ENCODE measurements around the gene LAMC2.

The LAMC2 gene

DNA sequence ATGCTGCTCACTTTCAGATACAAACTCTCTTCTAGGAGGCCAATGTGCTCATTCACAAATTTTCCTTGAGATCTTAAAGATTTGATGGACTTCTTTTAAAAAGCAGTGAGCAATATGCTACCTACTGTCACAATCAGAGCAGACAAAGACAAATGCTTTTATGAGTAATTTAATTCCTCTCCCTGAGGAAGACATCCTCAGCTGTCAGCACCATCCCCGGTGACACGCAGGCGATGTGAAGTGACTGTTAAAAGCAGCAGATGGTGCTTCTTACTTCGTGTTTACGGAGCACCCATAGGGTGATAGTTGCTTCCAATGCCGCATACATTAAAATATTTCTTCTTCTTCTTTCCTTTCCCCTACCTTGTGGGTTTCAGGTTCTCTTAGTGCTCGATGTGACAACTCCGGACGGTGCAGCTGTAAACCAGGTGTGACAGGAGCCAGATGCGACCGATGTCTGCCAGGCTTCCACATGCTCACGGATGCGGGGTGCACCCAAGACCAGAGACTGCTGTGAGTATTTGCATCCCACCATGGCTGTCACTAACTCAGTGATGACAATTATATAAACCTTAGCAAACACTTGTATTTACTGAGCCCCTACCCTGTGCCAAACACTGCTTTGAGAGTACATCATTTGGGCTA lies 29.1 kb downstream of the LAMC2 start:
- no peak for DNase-seq

DNA sequence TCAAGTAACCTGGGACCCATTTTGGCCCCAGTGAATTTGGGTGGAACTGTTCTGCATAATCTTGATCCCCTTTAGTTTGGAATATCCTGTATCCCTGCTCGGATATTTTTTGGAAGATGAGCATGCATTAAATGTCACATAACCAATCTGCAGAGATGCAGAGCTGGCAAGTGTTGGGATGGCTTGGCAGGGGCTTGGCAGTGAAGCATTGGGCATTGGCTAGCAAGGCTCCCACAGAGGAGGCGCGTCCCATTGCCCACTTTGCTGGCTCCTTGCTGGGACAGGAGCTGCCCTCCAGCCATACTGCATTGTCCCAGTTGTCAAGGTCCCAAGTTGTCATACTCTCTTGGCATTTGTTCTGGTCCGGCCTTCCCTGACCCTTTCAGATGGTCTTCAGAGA lies 29.9 kb downstream of the LAMC2 start:
- no peak for DNase-seq

GRCh38 chr1:183218027-183218618 lies 32.1 kb downstream of the LAMC2 start:
- no peak for DNase-seq

- peak; percentile 6 for DNase-seq
These were observed 33.0 kb downstream of the LAMC2 start for GRCh38 chr1:183218971-183219615.

- DNase-seq = no peak
These were observed 33.5 kb downstream of the LAMC2 start for GRCh38 chr1:183219616-183220009.

- no peak for DNase-seq
These were observed 36.8 kb downstream of the LAMC2 start for GRCh38 chr1:183222909-183223308.

DNA sequence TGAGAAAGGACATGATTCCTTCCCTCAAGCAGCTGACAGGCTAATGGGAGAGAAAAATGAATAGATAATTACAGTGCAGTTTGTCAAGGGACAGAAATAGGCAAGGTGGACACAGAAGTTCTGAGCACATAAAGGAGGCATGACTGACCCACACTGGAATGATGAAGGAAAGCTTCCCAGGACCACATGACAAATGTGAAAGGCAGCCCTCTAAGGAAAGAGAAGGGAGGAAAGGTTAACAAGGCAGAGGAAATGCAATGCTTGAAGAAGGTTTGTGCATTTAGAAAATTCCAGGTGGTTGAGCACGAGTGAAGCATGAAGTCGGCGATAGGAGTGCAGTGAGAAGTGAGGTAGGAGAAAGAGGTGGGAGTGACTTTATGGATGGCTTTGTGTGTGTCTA lies 37.4 kb downstream of the LAMC2 start:
- DNase-seq = no peak

- DNase-seq = no peak
These were observed 40.3 kb downstream of the LAMC2 start for GRCh38 chr1:183226361-183226760.

DNA sequence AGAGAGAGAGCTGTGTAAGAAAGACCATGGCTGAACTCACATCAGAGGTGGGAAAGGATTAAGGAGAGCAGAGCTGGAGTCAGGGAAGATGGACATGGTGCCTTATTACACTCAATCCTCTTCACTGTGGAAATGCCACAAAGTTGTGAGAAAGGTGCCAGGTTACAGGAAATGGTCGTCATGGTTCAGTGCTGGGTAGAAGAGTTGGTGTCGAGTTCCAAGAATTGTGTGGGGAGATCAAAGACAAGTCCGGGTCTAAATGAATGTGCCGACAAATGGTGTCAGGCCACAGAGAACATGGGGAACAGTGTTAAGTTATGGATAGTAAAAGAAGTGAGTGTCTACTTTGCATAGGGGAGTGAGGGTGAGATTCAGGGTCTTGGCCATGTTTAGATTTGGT lies 40.9 kb downstream of the LAMC2 start:
- no peak for DNase-seq

DNA sequence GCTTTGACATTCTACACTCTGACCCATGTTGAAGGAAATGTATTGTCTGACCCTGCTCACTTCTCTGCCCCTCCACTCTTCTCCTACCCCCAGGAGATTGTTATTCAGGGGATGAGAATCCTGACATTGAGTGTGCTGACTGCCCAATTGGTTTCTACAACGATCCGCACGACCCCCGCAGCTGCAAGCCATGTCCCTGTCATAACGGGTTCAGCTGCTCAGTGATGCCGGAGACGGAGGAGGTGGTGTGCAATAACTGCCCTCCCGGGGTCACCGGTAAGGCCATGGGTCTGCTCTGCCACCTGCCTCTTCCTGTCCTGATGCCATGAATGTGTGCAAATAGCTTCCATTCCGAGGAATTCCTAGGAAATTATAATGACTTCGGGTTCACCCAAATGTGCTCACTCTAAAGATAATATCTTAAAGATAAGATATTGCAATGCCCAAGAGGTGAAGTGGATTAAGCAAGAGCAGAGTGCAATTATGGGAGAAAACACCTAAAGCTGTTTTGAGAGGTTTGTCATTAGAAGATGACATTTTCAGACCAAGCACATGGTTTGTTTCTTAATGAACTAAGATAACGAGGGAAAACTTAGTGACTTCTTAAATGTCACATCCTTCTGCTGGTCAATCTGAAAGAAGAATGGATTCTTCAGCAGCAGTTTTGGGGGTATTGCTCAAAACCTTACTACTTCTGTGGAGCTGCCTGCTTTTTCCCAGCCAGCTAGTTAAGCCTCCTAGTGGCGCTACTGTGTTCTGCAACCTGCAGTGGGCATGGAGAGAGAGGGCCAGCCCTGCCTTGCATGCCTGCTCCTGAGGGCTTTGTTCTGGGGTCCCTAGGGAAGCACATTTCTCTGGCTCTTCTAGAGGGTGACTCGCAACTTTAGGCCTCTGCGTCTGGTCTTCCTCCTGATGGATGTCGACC lies 41.6 kb downstream of the LAMC2 start:
- DNase-seq = peak; percentile 6

GRCh38 chr1:183228347-183229220 lies 42.5 kb downstream of the LAMC2 start:
- DNase-seq = no peak

- DNase-seq = no peak
These were observed 44.3 kb downstream of the LAMC2 start for GRCh38 chr1:183230413-183230812.

DNA sequence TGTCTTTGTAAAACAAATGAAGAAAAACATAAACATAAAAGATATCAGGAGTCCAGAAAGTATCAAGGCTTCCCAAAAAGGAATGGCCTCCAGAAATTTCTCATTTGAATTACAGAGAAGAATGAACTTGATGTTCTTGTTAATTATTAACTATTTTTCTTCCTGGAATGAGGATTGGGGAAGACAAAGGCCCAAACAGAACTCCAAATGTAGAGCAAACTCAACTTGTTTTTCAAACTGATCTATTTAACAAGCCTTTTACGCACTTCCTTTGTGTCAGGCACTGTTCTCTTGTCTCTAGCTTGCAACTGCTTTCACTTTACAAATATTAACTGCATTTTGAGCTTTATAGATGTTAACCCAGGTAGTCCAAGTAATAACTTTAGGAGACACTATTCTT lies 45.5 kb downstream of the LAMC2 start:
- no peak for DNase-seq

DNA sequence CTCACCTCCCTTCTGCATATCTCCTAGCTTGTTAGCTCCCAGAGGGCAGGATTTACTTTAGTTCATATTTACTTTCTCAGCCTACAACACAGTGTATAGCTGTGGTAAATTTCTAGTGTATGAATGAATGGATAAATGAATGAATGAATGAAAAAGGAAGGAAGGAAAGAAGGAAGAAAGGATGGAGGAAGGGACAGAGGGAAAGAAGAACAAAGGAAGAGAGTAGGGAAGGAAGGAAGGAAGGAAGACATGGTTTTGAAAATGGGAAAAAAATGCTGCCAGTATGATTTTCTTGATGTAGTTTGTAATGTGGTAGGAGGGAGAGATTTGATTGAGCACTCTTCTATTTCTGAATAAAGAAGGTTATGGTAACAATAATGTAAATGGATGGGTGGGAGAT lies 47.0 kb downstream of the LAMC2 start:
- no peak for DNase-seq

GRCh38 chr1:183234660-183235476 lies 48.8 kb downstream of the LAMC2 start:
- DNase-seq = no peak

DNA sequence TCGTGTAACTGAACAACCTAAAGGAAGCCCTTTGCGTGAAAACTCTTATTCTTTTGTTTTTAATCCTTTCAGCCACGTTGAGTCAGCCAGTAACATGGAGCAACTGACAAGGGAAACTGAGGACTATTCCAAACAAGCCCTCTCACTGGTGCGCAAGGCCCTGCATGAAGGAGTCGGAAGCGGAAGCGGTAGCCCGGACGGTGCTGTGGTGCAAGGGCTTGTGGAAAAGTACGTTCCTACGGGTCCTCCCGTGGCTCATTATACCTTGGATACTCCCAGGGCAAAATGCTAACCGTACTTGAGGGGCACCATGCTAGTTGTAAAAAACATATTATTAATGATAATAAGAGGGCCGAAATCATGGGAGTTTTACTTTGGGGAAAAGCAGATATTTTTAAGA lies 49.4 kb downstream of the LAMC2 start:
- no peak for DNase-seq

- no peak for DNase-seq
These were observed 50.2 kb downstream of the LAMC2 start for GRCh38 chr1:183236158-183236725.

DNA sequence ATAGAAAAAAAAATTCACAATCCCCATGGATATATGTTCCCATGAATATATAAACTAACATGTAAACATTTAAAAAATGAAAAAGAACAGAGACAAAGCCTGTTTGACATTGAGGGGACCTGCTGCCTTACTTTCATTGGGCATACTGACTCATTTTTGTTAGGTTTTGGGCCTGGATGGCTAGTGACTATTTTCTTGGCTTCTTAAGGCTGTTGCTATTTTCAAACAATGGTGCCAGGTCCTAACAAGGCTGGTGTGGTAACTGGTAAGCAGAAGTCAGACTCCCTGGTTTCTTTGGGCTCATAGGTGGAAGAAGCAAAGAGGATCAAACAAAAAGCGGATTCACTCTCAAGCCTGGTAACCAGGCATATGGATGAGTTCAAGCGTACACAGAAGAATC lies 51.0 kb downstream of the LAMC2 start:
- DNase-seq = no peak

GRCh38 chr1:183238071-183238470 lies 52.0 kb downstream of the LAMC2 start:
- no peak for DNase-seq

- no peak for DNase-seq
These were observed 53.2 kb downstream of the LAMC2 start for GRCh38 chr1:183239220-183239742.
